Fibroblast of lung (primary cell): ENCODE results near the gene NMUR1.

Experiments
- CTCF ChIP-seq, 2 donors: IDR thresholded peaks in 1 of 2; conservative IDR thresholded peaks in 1 of 2; 1 replicate in 1 of 2; 2 replicates in 1 of 2; pipeline ENCODE4 v1.5.1; 2011 to 2012; ENCODE audit warnings: low read length in 2 of 2, control low read depth in 1 of 2, inconsistent platforms in 1 of 2, low read depth in 1 of 2, mild to moderate bottlenecking in 1 of 2
- EZH2 ChIP-seq: IDR thresholded peaks from 2 replicates; pipeline ENCODE4 v1.5.1; 2012; ENCODE audit warnings: low read length, control low read depth, mild to moderate bottlenecking; ENCODE audit errors: missing control alignments

DNA sequence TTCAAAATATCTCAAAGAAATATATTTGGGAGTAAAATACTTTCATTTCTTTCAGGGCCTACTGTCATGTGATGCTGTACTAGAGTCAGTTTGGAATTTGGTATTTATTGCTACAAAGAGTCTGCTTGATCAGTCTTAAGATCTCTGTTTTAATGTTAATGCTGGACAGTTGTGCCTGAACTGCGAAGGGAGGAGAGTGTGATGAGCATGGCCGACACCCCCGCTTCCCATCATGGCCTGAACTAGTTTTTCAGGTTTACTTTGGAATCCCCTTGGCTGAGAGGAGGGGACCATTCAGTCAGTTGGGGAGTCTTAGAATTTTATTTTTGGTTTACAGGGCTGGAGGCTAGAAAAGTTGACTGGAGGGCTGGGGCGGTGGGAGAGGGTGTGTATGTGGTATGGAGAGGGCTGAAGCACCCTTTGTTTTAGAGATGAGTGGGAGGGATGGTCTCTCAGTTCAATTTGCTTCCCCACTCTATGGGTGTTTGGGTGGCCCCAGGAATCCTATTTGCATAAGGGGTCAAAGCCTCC lies 41.5 kb upstream of the NMUR1 start:
- TF ChIP-seq CTCF (conservative IDR thresholded peaks at IDR 0.05 in 1 of 2, IDR thresholded peaks at IDR 0.05 in 1 of 2; ENCODE audit: low read depth in 1 of 2, low read length in 2 of 2) (no peak), EZH2 (no peak)
